ENCODE results near the gene PRKAR1B.

DNA sequence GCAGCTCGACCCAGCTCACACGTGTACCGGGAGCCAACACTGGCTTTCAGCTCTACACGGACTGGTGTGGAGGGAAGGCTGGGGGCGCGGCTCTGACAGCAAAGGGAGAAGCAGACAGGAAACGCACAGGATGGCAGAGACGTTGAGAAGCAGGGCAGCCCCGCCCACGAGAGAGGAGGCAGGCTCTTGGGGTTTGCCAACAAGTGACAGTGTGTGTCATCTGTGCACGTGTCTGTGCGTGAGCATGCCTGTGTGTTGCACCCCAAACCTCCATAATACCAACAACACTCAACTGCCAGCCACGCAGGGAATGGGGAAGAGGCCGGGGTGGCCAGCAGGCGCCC lies 143.0 kb downstream of the PRKAR1B start:
- TF ChIP-seq, protein P1, sequence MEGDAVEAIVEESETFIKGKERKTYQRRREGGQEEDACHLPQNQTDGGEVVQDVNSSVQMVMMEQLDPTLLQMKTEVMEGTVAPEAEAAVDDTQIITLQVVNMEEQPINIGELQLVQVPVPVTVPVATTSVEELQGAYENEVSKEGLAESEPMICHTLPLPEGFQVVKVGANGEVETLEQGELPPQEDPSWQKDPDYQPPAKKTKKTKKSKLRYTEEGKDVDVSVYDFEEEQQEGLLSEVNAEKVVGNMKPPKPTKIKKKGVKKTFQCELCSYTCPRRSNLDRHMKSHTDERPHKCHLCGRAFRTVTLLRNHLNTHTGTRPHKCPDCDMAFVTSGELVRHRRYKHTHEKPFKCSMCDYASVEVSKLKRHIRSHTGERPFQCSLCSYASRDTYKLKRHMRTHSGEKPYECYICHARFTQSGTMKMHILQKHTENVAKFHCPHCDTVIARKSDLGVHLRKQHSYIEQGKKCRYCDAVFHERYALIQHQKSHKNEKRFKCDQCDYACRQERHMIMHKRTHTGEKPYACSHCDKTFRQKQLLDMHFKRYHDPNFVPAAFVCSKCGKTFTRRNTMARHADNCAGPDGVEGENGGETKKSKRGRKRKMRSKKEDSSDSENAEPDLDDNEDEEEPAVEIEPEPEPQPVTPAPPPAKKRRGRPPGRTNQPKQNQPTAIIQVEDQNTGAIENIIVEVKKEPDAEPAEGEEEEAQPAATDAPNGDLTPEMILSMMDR (IDR thresholded peaks at IDR 0.05 in 2 of 3, conservative IDR thresholded peaks at IDR 0.05 in 1 of 3; ENCODE audit: control insufficient read depth in 2 of 3, extremely low read depth in 1 of 3, insufficient read depth in 1 of 3, low read depth in 3 of 3, low read length in 3 of 3): no peak
- TF ChIP-seq, protein P2, sequence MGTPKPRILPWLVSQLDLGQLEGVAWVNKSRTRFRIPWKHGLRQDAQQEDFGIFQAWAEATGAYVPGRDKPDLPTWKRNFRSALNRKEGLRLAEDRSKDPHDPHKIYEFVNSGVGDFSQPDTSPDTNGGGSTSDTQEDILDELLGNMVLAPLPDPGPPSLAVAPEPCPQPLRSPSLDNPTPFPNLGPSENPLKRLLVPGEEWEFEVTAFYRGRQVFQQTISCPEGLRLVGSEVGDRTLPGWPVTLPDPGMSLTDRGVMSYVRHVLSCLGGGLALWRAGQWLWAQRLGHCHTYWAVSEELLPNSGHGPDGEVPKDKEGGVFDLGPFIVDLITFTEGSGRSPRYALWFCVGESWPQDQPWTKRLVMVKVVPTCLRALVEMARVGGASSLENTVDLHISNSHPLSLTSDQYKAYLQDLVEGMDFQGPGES (IDR thresholded peaks at IDR 0.05): no peak
- TF ChIP-seq ASH2L (IDR thresholded peaks at IDR 0.05; ENCODE audit: borderline replicate concordance, low read depth): no peak
- TF ChIP-seq RFX5 (IDR thresholded peaks at IDR 0.05; ENCODE audit: low read depth, low read length): no peak
- TF ChIP-seq YY1 (IDR thresholded peaks at IDR 0.05; ENCODE audit: low read depth, low read length): no peak
- TF ChIP-seq MYC (IDR thresholded peaks at IDR 0.05; ENCODE audit: insufficient read depth, insufficient read length, insufficient replicate concordance, low read length, severe bottlenecking): no peak

All from GM12878 (cell line).